Left renal cortex interstitium (tissue), 4 donors: Measurements from ENCODE around the gene IRX4. TPM values are rescaled to one million over a fixed set of nuclear protein-coding genes. Genes with fewer than 3 reads are reported as not detected.

Experiments
- DNase-seq, 4 donors: peaks; one replicate each; pipeline ENCODE4 v3.0.0-alpha.2; 2013; ENCODE audit warnings: low read depth in 4 of 4, low spot score in 2 of 4, missing footprints in 1 of 4
- polyA plus RNA-seq, 4 donors: library from polyadenylated mRNA; unstranded; fragments of 120-200 nt; gene quantifications; one replicate each; pipeline ENCODE4 v1.2.1, GENCODE V29; 2013; ENCODE audit not compliant: insufficient read length in 4 of 4

IRX4 gene
- polyA plus RNA-seq, 4 donors: 0.40 to 0.86 (median 0.55) TPM

DNA sequence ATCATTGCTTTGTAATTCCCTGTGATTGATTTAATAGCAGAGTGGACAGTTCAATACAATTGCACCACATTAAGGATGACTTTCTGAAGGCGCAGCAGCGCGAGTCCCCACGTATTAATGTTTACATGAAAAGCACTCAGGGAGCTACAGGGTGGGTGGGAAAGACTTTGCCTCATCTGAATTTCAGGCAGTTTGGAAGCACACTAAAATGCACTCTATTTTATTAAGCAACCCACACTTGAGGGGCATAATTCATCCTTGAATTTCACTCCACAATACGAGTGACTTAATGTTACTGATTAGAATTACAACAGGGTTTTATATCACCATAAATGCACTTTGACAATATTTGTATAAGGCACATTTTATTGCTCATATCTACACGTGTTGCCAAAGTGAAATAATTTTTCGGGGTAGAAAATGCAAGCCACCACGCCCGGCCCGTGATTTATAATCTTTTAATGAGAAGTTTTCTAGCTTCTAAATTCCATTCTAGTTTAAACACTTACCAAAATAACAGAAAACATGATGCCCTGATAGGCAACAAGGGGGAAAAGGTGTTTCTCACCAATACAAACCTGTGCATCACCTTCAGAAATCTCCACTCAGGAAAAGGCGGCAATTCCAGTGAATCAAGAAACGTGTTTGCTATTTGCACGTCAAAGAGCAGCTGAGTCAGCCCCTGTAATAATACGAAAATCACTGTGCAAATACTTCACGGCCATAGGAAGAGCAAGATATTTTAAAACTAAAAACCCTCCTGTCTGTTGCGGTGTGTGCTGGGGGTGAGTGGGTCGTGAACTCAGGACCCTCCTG lies 40.5 kb downstream of the IRX4 start:
- DNase-seq: no peak

DNA sequence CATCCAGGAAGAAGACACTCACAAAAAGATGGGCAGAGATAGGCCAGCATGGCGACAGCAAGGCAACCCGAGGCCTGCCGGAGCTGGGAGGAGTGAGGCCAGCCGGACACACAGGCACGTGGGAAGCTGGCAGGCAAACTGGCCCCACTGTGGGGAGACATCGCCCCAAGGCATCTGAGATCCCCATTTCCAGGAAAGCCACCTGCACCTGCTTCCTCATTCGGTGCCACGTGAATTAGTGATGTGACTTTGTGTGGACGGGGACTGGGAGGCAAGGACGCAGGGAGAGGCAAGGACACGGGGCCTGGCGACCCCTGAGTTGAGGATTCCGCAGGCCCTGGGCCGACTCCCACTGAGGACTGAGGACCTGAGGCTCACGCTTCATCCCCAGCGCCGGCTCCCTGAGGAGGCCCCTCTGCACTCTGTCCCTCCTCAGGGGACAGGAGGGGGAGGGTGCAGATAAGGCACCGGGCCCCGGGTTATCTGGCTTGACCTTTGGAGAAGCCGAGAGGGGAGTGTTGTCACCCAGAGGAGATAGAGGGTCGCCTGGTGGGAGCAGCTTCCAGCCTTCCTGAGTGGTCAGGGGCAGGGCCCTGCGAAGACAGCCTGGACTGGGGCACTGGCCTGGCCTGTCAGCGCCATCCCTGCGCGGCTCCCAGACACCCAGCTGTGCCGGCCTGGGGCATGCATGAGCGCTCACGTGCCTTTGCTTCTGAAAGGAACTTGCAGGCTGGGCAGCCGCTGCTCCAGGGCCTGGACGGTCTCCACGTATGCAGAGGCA lies 41.8 kb downstream of the IRX4 start:
- DNase-seq: no peak

GRCh38 chr5:1840071-1840547 lies 42.6 kb downstream of the IRX4 start:
- DNase-seq: no peak

DNA sequence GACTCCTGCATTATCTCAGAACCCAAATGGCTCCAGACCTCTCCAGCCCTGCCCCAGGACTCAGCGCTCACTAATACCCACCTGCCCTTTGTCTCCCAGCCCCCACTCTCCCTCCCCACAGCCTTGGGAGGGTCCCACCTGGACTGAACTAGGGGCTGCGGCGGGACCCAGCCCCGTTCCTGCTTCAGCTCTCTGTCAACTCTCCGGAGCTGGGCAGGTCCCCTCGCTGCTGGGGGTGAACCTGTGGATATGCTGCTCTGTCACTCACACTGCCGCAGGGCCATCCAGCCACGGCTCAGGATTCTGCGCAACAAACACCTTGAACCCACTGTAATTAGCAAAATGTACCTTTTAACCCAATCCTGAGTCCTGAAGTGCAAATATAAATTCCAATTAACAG lies 44.7 kb downstream of the IRX4 start:
- DNase-seq: no peak

DNA sequence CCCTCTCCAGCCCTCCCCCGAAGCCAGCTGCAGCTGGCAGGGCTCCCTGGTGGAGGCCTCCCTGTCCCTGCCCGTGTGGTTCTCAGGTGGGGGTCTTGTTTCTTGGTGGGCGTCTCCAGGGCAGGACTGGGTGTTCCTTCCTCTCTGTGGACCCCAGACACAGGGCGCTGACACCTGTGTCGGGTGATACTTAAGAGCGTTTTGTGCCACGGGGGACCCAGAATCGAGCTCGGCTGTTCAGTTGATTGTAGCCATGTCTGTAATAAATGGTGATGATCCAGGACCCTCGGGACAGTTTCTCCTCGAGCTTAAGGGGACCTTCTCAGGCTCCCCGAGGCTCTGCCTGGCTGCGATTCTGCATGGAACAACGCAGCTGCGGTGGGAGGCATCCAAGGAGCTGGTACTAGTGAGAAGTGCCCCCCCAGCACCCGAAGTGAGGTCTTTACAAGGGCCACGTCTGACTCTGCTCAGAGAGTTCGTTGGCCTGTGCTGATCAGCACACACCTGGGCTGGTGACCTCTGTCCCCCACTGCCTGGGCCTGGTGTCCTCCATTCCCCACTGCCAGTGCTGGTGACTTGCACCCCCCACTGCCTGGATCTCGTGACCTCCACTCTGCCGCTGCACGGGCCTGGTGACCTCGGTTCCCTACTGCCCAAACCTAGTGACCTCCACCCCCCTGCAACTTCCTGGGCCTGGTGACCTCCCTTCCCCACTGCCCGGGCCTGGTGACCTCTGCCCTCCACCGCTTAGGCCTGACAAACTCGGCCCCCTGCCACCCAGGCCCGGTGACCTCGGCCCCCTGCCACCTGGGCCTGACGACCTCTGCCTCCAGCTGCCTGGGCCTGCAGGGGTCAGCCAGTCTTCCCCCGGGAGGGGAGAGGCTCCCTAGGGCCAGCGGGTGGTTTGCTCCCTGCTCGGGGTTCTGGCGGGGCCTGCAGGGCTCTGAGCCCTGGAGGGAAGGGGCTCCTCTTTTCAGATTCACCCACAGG lies 45.5 kb downstream of the IRX4 start:
- DNase-seq: no peak

DNA sequence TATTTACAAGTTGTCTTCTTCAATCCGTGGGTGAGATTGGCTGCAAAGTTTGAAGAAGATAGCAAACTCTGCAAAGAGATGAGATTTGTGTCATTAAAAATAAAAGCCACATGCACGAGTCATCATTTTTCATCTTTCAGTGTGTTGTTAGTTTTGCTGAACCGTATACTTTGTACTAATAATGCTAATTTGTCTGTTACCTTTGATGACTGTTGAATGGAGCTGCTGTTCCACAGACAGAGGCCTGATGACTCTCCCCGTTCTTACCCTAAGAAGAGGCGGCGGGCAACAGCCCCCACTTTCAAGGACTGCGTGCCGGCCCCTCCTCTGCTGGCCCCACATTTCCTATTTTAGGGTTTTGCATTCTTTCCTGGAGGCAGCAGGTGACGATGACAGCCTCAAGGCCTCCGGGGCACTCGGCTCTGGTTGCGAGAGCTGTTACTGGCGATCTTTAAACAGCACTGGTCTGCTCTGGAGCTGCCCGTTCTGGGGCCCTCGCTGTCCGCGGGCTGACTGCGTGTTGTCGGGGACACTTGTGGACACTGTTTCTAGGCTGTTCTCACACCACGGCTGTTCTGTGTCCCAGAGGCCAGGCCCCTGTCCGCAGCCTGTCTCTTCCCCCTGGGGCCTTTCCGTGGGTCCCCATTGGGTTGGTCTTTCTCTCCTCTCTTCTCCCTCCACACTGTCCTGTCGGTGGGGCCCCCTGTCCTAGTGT lies 46.4 kb downstream of the IRX4 start:
- no peak for DNase-seq

DNA sequence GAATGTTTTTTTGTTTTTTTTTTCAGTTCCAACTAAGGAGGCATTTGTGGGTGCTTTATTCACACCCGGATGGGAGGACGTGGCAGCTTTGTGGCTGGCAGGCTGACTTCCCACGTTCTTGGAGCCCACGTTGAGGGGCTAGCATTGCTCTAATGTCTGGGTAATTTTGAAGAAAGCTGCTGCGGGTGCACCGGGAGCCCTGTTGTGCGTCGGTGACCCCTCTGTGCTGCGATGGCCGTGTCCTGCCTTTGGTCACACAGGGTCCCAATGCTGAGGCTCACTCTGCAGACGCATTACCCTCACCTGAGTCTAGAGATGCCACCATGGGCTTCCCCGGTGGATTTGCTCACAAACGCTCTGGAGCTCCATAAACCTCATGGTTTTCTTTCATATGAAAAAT lies 47.3 kb downstream of the IRX4 start:
- no peak for DNase-seq

DNA sequence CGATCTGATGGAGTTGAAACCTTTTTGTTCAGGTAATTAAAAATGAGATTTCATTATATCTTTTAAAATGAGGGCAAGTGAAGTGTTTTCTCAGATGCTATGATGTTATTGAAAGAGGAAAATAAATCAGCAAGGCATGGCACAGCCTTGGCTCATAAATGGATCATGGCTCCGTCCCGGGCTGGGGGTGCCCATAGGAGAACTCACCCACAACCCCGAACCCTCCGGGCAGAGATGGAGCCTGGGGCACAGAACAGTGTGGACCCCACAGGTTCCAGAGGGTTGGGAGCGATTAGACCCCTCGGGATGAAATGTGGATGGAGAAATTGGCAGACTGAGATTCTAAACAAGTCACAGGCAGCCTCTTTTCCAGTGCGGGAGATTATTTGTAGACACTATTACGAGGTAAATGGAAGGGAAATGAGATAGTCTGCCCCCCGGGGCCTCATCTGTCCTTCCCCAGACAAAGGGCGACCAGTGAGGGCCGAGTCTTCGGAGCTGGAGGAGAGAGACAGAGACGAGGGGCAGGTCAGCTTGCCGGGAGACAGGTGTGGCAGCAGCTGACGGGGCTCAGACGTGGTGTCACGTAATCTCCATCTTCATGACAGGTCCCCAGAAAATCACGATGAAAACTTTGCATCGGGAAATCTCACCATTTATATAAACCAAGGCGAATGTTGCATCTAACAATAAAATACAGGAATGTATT lies 47.9 kb downstream of the IRX4 start:
- DNase-seq: no peak

- no peak for DNase-seq
Observed at GRCh38 chr5:1834022-1834551, 48.6 kb downstream of the IRX4 start.

GRCh38 chr5:1833264-1834021 lies 49.3 kb downstream of the IRX4 start:
- DNase-seq: no peak

DNA sequence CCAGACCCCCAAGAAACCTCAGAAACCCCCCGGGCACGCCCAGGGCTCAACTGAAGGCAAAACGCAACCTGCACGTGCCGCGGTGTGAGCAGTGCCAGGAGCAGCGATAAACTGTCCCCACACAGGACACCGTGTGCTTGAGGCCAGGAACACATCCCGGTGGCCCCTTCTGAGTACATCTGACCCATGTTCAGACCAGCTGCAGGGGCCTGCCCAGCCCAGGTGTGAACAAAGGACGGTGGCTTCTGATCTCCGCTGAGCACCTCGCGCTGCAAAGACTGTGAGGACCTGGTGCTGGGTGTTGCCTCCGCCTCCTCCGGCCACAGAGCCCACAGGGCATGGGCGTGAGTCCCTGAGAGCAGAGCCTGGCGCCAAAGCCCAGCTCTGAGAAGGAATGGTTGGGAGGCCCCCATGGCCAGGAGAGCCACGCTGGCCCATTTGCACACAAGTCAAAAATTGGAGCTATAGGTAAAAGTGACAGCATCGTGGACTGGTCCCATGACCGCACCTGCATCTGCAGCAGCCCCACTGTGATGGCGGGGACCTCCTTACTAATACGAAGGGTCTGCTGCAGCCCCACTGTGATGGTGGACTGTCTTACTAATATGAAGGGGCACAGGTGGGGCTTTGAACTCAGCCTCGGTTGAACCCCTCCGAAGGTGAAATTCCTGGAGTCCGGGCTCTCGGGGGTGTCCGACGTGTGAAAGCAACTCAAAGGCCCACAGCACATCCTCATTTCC lies 50.0 kb downstream of the IRX4 start:
- DNase-seq: no peak

- no peak for DNase-seq
Observed at GRCh38 chr5:1831677-1832313, 50.9 kb downstream of the IRX4 start.

DNA sequence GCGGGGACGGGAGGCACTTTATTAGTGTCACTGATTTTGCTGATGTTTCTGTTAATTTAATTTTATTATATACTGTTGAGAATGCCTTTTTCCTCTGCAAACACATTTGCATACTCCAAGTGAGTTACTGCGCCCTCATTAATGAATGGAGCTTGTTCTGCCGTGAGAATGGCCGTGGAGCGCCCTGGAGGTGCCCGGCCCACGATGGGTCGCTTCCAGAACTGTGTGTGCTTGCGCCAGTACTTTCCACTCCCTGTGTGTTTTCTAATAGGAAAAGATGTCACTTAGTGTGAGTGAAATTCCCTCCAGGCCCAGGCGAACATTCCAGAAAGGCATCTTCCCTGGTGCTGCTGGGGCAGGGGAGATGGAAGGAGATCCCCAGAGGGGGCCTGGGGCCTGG lies 51.5 kb downstream of the IRX4 start:
- no peak for DNase-seq

- no peak for DNase-seq
Observed at GRCh38 chr5:1830571-1831228, 52.0 kb downstream of the IRX4 start.

- DNase-seq: no peak
Observed at GRCh38 chr5:1827886-1828397, 54.8 kb downstream of the IRX4 start.
